ENCODE measurements around the gene PSTPIP1. TPM values are rescaled to one million over a fixed set of nuclear protein-coding genes. Genes with fewer than 3 reads are reported as not detected.

The PSTPIP1 gene
- total RNA-seq, 1 experiment from 2014 or later, result 1.5 TPM

GRCh38 chr15:77019521-77020331 is 24.8 kb downstream of the PSTPIP1 start:
- no peaks in the 10 kb centered on the region for H3K9me3 Mint-ChIP-seq
- H3K27ac Mint-ChIP-seq, result no peak overlapping the region
- POLR2A ChIA-PET, result no interaction called here
- CTCF ChIA-PET, result interaction anchor here (1.4 to 1.6 kb wide), 3 partner anchors 13 to 46 kb away, joined by 3 to 7 read pairs (median 4); no protein-coding TSS in a partner anchor
- TF ChIP-seq ELF4 (CRISPR knock-in tag; IDR thresholded peaks at IDR 0.05; ENCODE audit: low read depth) (no peak), MYBL2 (CRISPR knock-in tag; IDR thresholded peaks at IDR 0.05) (no peak), ATF3 (CRISPR knock-in tag; conservative IDR thresholded peaks at IDR 0.05) (no peak), FOXK1 (CRISPR knock-in tag; IDR thresholded peaks at IDR 0.05) (no peak), PRRX2 (CRISPR knock-in tag; IDR thresholded peaks at IDR 0.05) (no peak), NR3C1 (CRISPR knock-in tag; conservative IDR thresholded peaks at IDR 0.05; ENCODE audit: low read depth) (no peak)
- TF ChIP-seq, protein P1, sequence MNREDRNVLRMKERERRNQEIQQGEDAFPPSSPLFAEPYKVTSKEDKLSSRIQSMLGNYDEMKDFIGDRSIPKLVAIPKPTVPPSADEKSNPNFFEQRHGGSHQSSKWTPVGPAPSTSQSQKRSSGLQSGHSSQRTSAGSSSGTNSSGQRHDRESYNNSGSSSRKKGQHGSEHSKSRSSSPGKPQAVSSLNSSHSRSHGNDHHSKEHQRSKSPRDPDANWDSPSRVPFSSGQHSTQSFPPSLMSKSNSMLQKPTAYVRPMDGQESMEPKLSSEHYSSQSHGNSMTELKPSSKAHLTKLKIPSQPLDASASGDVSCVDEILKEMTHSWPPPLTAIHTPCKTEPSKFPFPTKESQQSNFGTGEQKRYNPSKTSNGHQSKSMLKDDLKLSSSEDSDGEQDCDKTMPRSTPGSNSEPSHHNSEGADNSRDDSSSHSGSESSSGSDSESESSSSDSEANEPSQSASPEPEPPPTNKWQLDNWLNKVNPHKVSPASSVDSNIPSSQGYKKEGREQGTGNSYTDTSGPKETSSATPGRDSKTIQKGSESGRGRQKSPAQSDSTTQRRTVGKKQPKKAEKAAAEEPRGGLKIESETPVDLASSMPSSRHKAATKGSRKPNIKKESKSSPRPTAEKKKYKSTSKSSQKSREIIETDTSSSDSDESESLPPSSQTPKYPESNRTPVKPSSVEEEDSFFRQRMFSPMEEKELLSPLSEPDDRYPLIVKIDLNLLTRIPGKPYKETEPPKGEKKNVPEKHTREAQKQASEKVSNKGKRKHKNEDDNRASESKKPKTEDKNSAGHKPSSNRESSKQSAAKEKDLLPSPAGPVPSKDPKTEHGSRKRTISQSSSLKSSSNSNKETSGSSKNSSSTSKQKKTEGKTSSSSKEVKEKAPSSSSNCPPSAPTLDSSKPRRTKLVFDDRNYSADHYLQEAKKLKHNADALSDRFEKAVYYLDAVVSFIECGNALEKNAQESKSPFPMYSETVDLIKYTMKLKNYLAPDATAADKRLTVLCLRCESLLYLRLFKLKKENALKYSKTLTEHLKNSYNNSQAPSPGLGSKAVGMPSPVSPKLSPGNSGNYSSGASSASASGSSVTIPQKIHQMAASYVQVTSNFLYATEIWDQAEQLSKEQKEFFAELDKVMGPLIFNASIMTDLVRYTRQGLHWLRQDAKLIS (CRISPR knock-in tag; IDR thresholded peaks at IDR 0.05; ENCODE audit: borderline replicate concordance), result no peak
- TF ChIP-seq, protein P2, sequence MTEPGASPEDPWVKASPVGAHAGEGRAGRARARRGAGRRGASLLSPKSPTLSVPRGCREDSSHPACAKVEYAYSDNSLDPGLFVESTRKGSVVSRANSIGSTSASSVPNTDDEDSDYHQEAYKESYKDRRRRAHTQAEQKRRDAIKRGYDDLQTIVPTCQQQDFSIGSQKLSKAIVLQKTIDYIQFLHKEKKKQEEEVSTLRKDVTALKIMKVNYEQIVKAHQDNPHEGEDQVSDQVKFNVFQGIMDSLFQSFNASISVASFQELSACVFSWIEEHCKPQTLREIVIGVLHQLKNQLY (CRISPR knock-in tag; IDR thresholded peaks at IDR 0.05), result no peak
- no peaks in the 10 kb centered on the region for H3K36me3 Mint-ChIP-seq
- no peaks in the 10 kb centered on the region for H3K4me1 Mint-ChIP-seq
- DNase-seq (ENCODE audit: low spot score) (no peak), ATAC-seq (no peak)
- no peak overlapping the region for H3K4me3 Mint-ChIP-seq
- no peaks in the 10 kb centered on the region; the same call in 1 of the 2 replicates for H3K27me3 Mint-ChIP-seq (ENCODE audit: low read depth)

- ATAC-seq (no peak), DNase-seq (ENCODE audit: low spot score) (no peak)
- no peaks in the 10 kb centered on the region; the same call in 1 of the 2 replicates for H3K27me3 Mint-ChIP-seq (ENCODE audit: low read depth)
- H3K4me1 Mint-ChIP-seq, result no peaks in the 10 kb centered on the region
- POLR2A ChIA-PET, result no interaction called here
- H3K4me3 Mint-ChIP-seq, result no peak overlapping the region
- CTCF ChIA-PET, result interaction anchor here (1.5 to 5.4 kb wide), 3 partner anchors 14 to 47 kb away, joined by 4 to 41 read pairs (median 7); no protein-coding TSS in a partner anchor
- H3K27ac Mint-ChIP-seq, result no peak overlapping the region
- H3K9me3 Mint-ChIP-seq, result no peaks in the 10 kb centered on the region
- H3K36me3 Mint-ChIP-seq, result no peaks in the 10 kb centered on the region
- TF ChIP-seq NFE2L1 (CRISPR knock-in tag; IDR thresholded peaks at IDR 0.05), result no peak
- TF ChIP-seq, protein P1 (CRISPR knock-in tag; IDR thresholded peaks at IDR 0.05; ENCODE audit: borderline replicate concordance), result no peak
- no peak for TF ChIP-seq CREB1 (CRISPR knock-in tag; IDR thresholded peaks at IDR 0.05)
- TF ChIP-seq GTF2I (CRISPR knock-in tag; conservative IDR thresholded peaks at IDR 0.05), result no peak
- TF ChIP-seq CTCF (IDR thresholded peaks at IDR 0.05), result no peak
- no peak for TF ChIP-seq NFYB (CRISPR knock-in tag; conservative IDR thresholded peaks at IDR 0.05; ENCODE audit: low read depth)
- TF ChIP-seq SOX15 (CRISPR knock-in tag; IDR thresholded peaks at IDR 0.05), result no peak
- TF ChIP-seq, protein P3, sequence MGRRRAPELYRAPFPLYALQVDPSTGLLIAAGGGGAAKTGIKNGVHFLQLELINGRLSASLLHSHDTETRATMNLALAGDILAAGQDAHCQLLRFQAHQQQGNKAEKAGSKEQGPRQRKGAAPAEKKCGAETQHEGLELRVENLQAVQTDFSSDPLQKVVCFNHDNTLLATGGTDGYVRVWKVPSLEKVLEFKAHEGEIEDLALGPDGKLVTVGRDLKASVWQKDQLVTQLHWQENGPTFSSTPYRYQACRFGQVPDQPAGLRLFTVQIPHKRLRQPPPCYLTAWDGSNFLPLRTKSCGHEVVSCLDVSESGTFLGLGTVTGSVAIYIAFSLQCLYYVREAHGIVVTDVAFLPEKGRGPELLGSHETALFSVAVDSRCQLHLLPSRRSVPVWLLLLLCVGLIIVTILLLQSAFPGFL (CRISPR knock-in tag; IDR thresholded peaks at IDR 0.05; ENCODE audit: borderline replicate concordance), result no peak
Measured at GRCh38 chr15:77020348-77021087, 25.6 kb downstream of the PSTPIP1 start.

Measured in WTC11 (cell line).